Activated CD8-positive, alpha-beta memory T cell treated with anti-CD3 and anti-CD28 coated beads, Interleukin-2, amount 50 U/mL, for 1 hour (primary cell): ENCODE results near the gene RBBP8NL.

Source experiments
- DNase-seq: peaks from one replicate; pipeline ENCODE4 v3.0.0-alpha.2; 2020; ENCODE audit errors: extremely low read depth

The RBBP8NL gene

GRCh38 chr20:62392621-62393334 lies 34.6 kb downstream of the RBBP8NL start:
- no peak for DNase-seq

GRCh38 chr20:62392077-62392418 lies 35.3 kb downstream of the RBBP8NL start:
- DNase-seq: no peak

- DNase-seq: no peak
Measured at GRCh38 chr20:62391165-62392076, 35.9 kb downstream of the RBBP8NL start.

- no peak for DNase-seq
Measured at GRCh38 chr20:62390317-62391164, 36.8 kb downstream of the RBBP8NL start.

- no peak for DNase-seq
Measured at GRCh38 chr20:62389601-62390087, 37.7 kb downstream of the RBBP8NL start.

GRCh38 chr20:62388839-62389600 lies 38.3 kb downstream of the RBBP8NL start:
- DNase-seq: no peak

GRCh38 chr20:62387933-62388635 lies 39.3 kb downstream of the RBBP8NL start:
- DNase-seq: no peak

- DNase-seq: no peak
Measured at GRCh38 chr20:62387219-62387913, 40.0 kb downstream of the RBBP8NL start.

- peak; percentile 82 for DNase-seq
Measured at GRCh38 chr20:62386383-62387218, 40.7 kb downstream of the RBBP8NL start, which contains the start of gene RPS21. Gene RPS21, plus strand, starts transcription at chr20:62387103. Its CDS starts 236 bp downstream, at chr20:62387339.

- DNase-seq: peak; percentile 25
Measured at GRCh38 chr20:62382306-62383198, 44.8 kb downstream of the RBBP8NL start.

GRCh38 chr20:62381842-62382241 lies 45.5 kb downstream of the RBBP8NL start:
- no peak for DNase-seq

GRCh38 chr20:62381202-62381797 lies 46.0 kb downstream of the RBBP8NL start:
- no peak for DNase-seq

GRCh38 chr20:62378215-62378614 lies 49.1 kb downstream of the RBBP8NL start:
- DNase-seq: no peak

- DNase-seq: no peak
Measured at GRCh38 chr20:62377615-62378178, 49.6 kb downstream of the RBBP8NL start.

GRCh38 chr20:62377064-62377461 lies 50.3 kb downstream of the RBBP8NL start:
- DNase-seq: no peak

- no peak for DNase-seq
Measured at GRCh38 chr20:62376112-62377063, 51.0 kb downstream of the RBBP8NL start.
